Sigmoid colon (tissue), 7 donors: ENCODE measurements around the gene IKBKE. TPM values are rescaled to one million over a fixed set of nuclear protein-coding genes. Genes with fewer than 3 reads are reported as not detected.

Experiments used
- DNase-seq: peaks from one replicate; pipeline ENCODE4 v3.0.0-alpha.2; 2019
- H3K27ac ChIP-seq, 4 donors: fragments of 200-600 bp; sonication (generic); one replicate each; pipeline ENCODE4 v1.5.1; 2016 to 2019; ENCODE audit warnings: mild to moderate bottlenecking in 1 of 4
- H3K27me3 ChIP-seq, 3 donors: fragments of 200-600 bp; sonication (generic); one replicate each; pipeline ENCODE4 v1.5.1; 2019; ENCODE audit warnings: mild to moderate bottlenecking in 1 of 3
- H3K36me3 ChIP-seq, 4 donors: fragments of 200-600 bp; sonication (generic); one replicate each; pipeline ENCODE4 v1.5.1; 2016 to 2019
- H3K4me1 ChIP-seq, 4 donors: fragments of 200-600 bp; sonication (generic); one replicate each; pipeline ENCODE4 v1.5.1; 2017 to 2019
- H3K4me3 ChIP-seq, 4 donors: fragments of 200-600 bp; sonication (generic); one replicate each; pipeline ENCODE4 v1.5.1; 2017 to 2019; ENCODE audit warnings: mild to moderate bottlenecking in 2 of 4, moderate library complexity in 1 of 4
- H3K9me3 ChIP-seq, 4 donors: fragments of 200-600 bp in 3 of 4; sonication (generic) in 3 of 4; one replicate each; pipeline versions ENCODE4 v1.5.1 to v1.6.1; 2013 to 2019
- CTCF ChIP-seq, 4 experiments: fragments of 450-650 bp in 3 of 4; fragments of 200-600 bp in 1 of 4; IDR thresholded peaks; one replicate each; pipeline ENCODE4 v1.5.1; 2016 to 2019; ENCODE audit warnings: antibody characterized with exemption in 4 of 4, mild to moderate bottlenecking in 3 of 4, moderate library complexity in 2 of 4
- EP300 ChIP-seq, 4 donors: sonication (generic); formaldehyde crosslinking; IDR thresholded peaks; one replicate each; pipeline ENCODE4 v1.6.1; 2017; ENCODE audit warnings: antibody characterized with exemption in 4 of 4
- POLR2A ChIP-seq, 2 donors: fragments of 450-650 bp; IDR thresholded peaks; one replicate each; pipeline ENCODE4 v1.6.1; 2016; ENCODE audit warnings: antibody characterized with exemption in 2 of 2, mild to moderate bottlenecking in 2 of 2, moderate library complexity in 2 of 2
- POLR2AphosphoS5 ChIP-seq, 4 donors: sonication (generic); formaldehyde crosslinking; IDR thresholded peaks; one replicate each; pipeline ENCODE4 v1.6.1; 2017; ENCODE audit warnings: antibody characterized with exemption in 4 of 4
- WGBS, 2 donors: extraction: QIAGEN DNeasy Blood & Tissue Kit; methylation state at CpG; one replicate each; pipeline ENCODE4 v1.1.7; 2013; 5-methylcytosine and 5-hydroxymethylcytosine counted together
- intact Hi-C: fragments of 100-400 bp; cut with DNase I; formaldehyde crosslinking; loops from one replicate; pipeline ENCODE4 v1.15.1; 2023
- polyA plus RNA-seq, 3 donors: library from polyadenylated mRNA; stranded (reverse); fragments of 200-250 nt; gene quantifications; one replicate each; pipeline ENCODE4 v1.2.3, GENCODE V29; 2013
- total RNA-seq, 4 donors: library from RNA; depleted of rRNA; stranded (reverse); fragments of >200 nt; gene quantifications; one replicate each; pipeline ENCODE4 v1.1.0, GENCODE V29; 2016
- donor health status: healthy with polysubstance abuse.
- donor health status: Bipolar disorder and iron deficiency.
- donor health status: healthy.

The IKBKE gene
- total and polyA plus RNA-seq, 7 donors: 1.6 to 23.2 (median 3.2) TPM

GRCh38 chr1:206538901-206539640 is 68.8 kb downstream of the IKBKE start:
- TF ChIP-seq CTCF (IDR thresholded peaks at IDR 0.05): no peak
- TF ChIP-seq POLR2A (IDR thresholded peaks at IDR 0.05): no peak
- TF ChIP-seq POLR2AphosphoS5 (IDR thresholded peaks at IDR 0.05): no peak
- 88 to 91% methylated on average over 10 of the region's 10 CpGs for WGBS, 2 donors
- Histone ChIP-seq H3K4me3 (no peak overlapping the region), H3K27ac (no peak overlapping the region), H3K27me3 (no peaks in the 10 kb centered on the region), H3K4me1 (peaks cover 0 to 10% (median 8%) of the 10 kb centered on the region in 4 donors), H3K9me3 (no peaks in the 10 kb centered on the region), H3K36me3 (no peaks in the 10 kb centered on the region)
- intact Hi-C loops: no loop called here
- no peak for DNase-seq

GRCh38 chr1:206540044-206540780 is 69.9 kb downstream of the IKBKE start:
- Histone ChIP-seq H3K27me3 (no peaks in the 10 kb centered on the region), H3K27ac (peak overlapping the region in 2 of 4 donors; percentile 12 to 34), H3K4me3 (no peak overlapping the region), H3K4me1 (peaks cover 0 to 10% (median 8%) of the 10 kb centered on the region in 4 donors), H3K9me3 (no peaks in the 10 kb centered on the region), H3K36me3 (no peaks in the 10 kb centered on the region)
- no peak for TF ChIP-seq CTCF (IDR thresholded peaks at IDR 0.05)
- no peak for TF ChIP-seq POLR2A (IDR thresholded peaks at IDR 0.05)
- TF ChIP-seq EP300 (IDR thresholded peaks at IDR 0.05): no peak
- no peak for TF ChIP-seq POLR2AphosphoS5 (IDR thresholded peaks at IDR 0.05)
- WGBS, 2 donors: 29 to 58% methylated on average over 8 of the region's 8 CpGs
- intact Hi-C loops: no loop called here
- DNase-seq: no peak

- TF ChIP-seq EP300 (IDR thresholded peaks at IDR 0.05): no peak
- TF ChIP-seq POLR2AphosphoS5 (IDR thresholded peaks at IDR 0.05): no peak
- TF ChIP-seq CTCF (IDR thresholded peaks at IDR 0.05): no peak
- no peak for TF ChIP-seq POLR2A (IDR thresholded peaks at IDR 0.05)
- no peaks in the 10 kb centered on the region for H3K9me3 ChIP-seq
- H3K36me3 ChIP-seq: no peaks in the 10 kb centered on the region
- peaks cover 0 to 10% (median 8%) of the 10 kb centered on the region in 4 donors for H3K4me1 ChIP-seq
- intact Hi-C loops: no loop called here
- no peak for DNase-seq
- H3K27ac ChIP-seq: no peak overlapping the region
- 94 to 95% methylated on average over 7 of the region's 7 CpGs for WGBS, 2 donors
- H3K27me3 ChIP-seq: no peaks in the 10 kb centered on the region
- H3K4me3 ChIP-seq: no peak overlapping the region
These were observed 71.1 kb downstream of the IKBKE start for GRCh38 chr1:206541236-206541833.

GRCh38 chr1:206544562-206545257 is 74.4 kb downstream of the IKBKE start:
- DNase-seq: peak; percentile 74
- no peak for TF ChIP-seq POLR2AphosphoS5 (IDR thresholded peaks at IDR 0.05)
- TF ChIP-seq EP300 (IDR thresholded peaks at IDR 0.05): no peak
- peak; percentile 21 to 90 (median 60) for TF ChIP-seq CTCF (IDR thresholded peaks at IDR 0.05)
- TF ChIP-seq POLR2A (IDR thresholded peaks at IDR 0.05): no peak
- peaks cover 0 to 10% (median 7%) of the 10 kb centered on the region in 4 donors for H3K4me1 ChIP-seq
- no peak overlapping the region for H3K4me3 ChIP-seq
- no peaks in the 10 kb centered on the region for H3K36me3 ChIP-seq
- intact Hi-C loops: loop anchor here (1.0 kb wide), 1 partner anchor 39 kb away; no protein-coding TSS in a partner anchor
- no peaks in the 10 kb centered on the region for H3K9me3 ChIP-seq
- WGBS, 2 donors: 12 to 16% methylated on average over 9 of the region's 9 CpGs
- H3K27me3 ChIP-seq: no peaks in the 10 kb centered on the region
- H3K27ac ChIP-seq: no peak overlapping the region
